Lower leg skin (tissue), 4 donors: Measurements from ENCODE around the gene SEMA3B. TPM values are rescaled to one million over a fixed set of nuclear protein-coding genes. Genes with fewer than 3 reads are reported as not detected.

Experiments used
- DNase-seq, 2 donors: peaks; one replicate each; pipeline ENCODE4 v3.0.0-alpha.2; 2019; ENCODE audit warnings: low spot score in 2 of 2
- H3K4me3 ChIP-seq: fragments of 200-600 bp; sonication (generic); 2 replicates; pipeline ENCODE4 v1.5.1; 2017; ENCODE audit warnings: mild to moderate bottlenecking, low read depth; ENCODE audit not compliant: poor library complexity, severe bottlenecking
- POLR2A ChIP-seq, 2 donors: fragments of 450-650 bp; IDR thresholded peaks; one replicate each; pipeline ENCODE4 v1.6.1; 2016 to 2017; ENCODE audit warnings: antibody characterized with exemption in 2 of 2, mild to moderate bottlenecking in 1 of 2, moderate library complexity in 1 of 2
- WGBS, 2 donors: methylation state at CpG; one replicate each; pipeline ENCODE4 v1.1.5; 2018; 5-methylcytosine and 5-hydroxymethylcytosine counted together
- intact Hi-C: fragments of 100-400 bp; cut with DNase I; formaldehyde crosslinking; loops from one replicate; pipeline ENCODE4 v1.15.0; 2023; ENCODE audit warnings: low total_unique reads
- total RNA-seq, 4 donors: library from RNA; depleted of rRNA; stranded (reverse); fragments of >200 nt; gene quantifications; one replicate each; pipeline ENCODE4 v1.1.0, GENCODE V29; 2016
- TF ChIP-seq, protein P1 (sequence below), 3 donors: fragments of 450-650 bp; IDR thresholded peaks; one replicate each; pipeline ENCODE4 v1.5.1; 2016; ENCODE audit warnings: antibody characterized with exemption in 3 of 3, mild to moderate bottlenecking in 3 of 3, moderate library complexity in 2 of 3

The SEMA3B gene
- total RNA-seq, 4 donors from 2014 or later: 1.1 to 7.2 (median 3.3) TPM

DNA sequence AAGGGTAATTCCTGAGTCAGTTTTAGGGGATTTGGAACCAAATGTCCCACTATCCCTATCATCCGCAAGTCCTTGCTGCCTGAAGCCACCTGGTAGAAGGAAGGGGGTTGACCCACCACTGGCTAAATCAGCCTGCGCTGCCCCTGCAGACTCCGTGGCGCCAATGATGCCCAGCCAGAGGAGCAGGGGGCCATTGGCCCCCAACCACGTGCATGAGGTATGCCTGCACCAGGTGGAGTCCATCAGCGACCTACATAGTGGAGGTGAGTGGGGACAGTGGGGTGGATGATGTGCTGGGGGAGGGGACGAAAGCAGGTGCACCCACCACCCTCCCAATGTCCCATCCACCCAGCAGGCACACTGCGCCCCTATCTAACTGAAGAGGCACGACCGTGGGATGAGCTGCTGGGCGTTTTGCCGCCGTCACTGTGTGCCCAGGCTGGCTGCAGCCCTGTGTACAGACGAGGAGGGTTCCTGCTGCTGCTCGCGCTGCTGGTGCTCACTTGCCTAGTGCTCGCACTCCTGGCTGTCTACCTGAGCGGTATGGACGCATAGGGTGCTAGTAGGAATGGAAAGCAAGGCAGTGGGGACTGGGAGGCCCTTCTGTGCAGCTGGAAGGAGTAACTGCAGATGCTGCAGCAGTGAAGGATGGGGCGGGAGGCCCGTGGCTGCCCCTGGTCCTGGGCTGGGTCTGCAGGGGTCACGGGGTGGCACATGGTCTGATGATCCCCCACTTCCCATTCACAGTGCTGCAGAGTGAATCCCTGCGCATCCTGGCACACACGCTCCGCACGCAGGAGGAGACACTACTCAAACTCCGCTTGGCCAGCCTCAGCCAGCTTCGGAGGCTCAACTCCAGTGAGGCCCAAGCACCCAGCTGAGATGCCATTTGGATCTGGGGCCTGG is 17.6 kb downstream of the SEMA3B start:
- TF ChIP-seq, protein P1, sequence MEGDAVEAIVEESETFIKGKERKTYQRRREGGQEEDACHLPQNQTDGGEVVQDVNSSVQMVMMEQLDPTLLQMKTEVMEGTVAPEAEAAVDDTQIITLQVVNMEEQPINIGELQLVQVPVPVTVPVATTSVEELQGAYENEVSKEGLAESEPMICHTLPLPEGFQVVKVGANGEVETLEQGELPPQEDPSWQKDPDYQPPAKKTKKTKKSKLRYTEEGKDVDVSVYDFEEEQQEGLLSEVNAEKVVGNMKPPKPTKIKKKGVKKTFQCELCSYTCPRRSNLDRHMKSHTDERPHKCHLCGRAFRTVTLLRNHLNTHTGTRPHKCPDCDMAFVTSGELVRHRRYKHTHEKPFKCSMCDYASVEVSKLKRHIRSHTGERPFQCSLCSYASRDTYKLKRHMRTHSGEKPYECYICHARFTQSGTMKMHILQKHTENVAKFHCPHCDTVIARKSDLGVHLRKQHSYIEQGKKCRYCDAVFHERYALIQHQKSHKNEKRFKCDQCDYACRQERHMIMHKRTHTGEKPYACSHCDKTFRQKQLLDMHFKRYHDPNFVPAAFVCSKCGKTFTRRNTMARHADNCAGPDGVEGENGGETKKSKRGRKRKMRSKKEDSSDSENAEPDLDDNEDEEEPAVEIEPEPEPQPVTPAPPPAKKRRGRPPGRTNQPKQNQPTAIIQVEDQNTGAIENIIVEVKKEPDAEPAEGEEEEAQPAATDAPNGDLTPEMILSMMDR (IDR thresholded peaks at IDR 0.05): no peak
- TF ChIP-seq POLR2A (IDR thresholded peaks at IDR 0.05): no peak
- no peak for DNase-seq
- intact Hi-C loops: no loop called here
- WGBS, 2 donors: 80 to 82% methylated on average over 24 to 26 of the region's 28 CpGs
- H3K4me3 ChIP-seq: no peak overlapping the region

DNA sequence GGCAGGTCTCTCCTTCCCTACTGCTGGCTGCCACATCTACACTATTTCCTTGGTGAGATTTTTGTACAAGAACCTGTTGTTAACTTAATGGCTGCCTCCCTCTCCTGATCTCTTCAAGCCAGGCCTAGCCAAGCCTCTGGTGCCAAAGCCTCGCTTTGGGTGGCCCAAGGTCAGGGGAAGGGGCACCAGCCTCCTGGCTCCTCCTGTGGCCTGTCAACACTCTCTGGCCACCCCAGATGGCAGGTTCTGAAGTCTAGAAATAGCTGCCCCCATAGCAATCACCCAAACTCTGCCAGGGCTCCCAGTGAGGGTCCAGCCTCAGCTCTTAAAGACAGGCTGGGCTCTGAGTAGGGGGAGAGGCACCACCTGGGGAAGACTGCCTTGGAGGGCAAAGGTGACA is 18.3 kb downstream of the SEMA3B start:
- no peak overlapping the region for H3K4me3 ChIP-seq
- DNase-seq: no peak
- WGBS, 2 donors: 92 to 100% methylated on average over 1 of the region's 1 CpG
- TF ChIP-seq POLR2A (IDR thresholded peaks at IDR 0.05): no peak
- TF ChIP-seq, protein P1 (IDR thresholded peaks at IDR 0.05): no peak
- intact Hi-C loops: no loop called here

DNA sequence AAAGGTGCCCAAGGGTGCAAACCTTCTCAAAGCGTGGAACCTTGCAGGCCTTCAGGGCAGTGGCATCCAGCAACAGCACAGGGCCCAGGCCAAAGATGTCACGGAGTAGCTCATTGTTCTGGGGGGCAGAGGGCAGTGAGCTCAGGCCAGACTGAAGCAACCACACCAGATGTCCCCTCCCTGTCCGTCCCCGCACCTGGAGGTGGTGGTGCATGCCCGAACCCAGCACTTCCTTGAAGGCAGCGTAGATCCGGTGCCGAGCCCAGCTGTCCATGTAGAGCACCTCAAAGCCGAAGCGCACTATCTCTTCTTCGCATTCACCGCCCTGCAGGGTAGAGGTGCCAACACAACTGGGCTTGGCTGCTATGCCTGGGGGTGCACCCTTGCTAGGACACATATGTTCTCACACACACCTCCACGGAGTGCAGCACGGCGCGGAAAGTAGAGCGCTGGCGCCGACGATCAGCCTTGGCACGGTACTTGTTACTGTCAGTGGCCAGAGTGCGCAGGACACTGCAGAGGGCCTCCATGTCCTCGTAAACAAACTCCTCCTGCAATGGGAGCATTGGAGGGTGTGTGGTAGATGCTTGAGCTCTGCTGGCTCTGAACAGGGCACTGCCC is 19.6 kb downstream of the SEMA3B start:
- intact Hi-C loops: no loop called here
- TF ChIP-seq, protein P1 (IDR thresholded peaks at IDR 0.05): no peak
- no peak for TF ChIP-seq POLR2A (IDR thresholded peaks at IDR 0.05)
- no peak for DNase-seq
- WGBS, 2 donors: 89 to 92% methylated on average over 22 to 23 of the region's 23 CpGs
- no peak overlapping the region for H3K4me3 ChIP-seq

DNA sequence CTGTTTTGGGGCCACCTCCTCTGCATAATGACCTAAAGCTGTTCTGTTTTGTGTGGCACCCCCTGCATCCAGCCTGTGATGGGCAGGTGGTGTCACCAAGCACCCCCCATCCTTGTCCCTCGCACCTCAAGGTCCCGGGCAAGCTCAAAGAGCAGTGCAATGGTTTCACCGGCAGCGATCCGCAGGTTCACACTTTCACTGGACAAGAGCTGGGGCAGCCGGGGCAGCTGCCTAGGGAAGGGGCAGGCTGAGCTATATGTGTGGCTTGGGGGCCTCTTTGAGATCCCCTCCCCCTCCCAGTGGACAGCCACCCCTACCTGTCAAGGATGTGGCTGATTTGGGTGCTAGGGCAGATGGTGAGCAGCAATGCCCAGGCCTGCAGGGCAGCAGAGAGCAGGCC is 20.2 kb downstream of the SEMA3B start:
- no peak overlapping the region for H3K4me3 ChIP-seq
- no peak for TF ChIP-seq POLR2A (IDR thresholded peaks at IDR 0.05)
- TF ChIP-seq, protein P1 (IDR thresholded peaks at IDR 0.05): no peak
- no peak for DNase-seq
- 95 to 98% methylated on average over 6 of the region's 6 CpGs for WGBS, 2 donors
- intact Hi-C loops: no loop called here

DNA sequence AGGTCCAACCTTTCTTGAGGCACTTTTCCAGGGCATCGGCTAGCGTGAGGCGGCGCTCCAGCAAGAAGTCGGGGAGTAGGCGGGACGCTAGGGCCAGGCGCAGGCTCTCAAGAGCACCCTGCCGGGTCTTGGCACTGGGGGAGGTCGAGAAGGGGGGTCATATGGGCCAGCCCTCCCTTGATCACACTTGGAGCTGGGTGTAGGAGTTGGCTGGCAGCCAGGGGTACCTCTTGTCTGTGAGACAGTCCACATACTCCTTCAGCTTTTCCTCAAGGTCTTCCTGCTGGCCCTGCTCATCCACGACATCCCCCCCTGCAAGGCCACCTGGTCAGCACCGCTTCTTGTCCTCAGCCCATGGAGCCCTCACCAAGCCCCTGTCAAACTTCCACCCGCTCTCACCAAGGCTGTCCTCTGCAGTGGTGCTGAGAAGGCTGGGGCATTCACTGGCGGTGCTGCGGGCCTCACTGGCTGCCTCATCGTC is 21.3 kb downstream of the SEMA3B start:
- WGBS, 2 donors: 91 to 93% methylated on average over 16 of the region's 16 CpGs
- DNase-seq: peak in 1 of 2 donors; percentile 88
- TF ChIP-seq, protein P1 (IDR thresholded peaks at IDR 0.05): no peak
- no peak for TF ChIP-seq POLR2A (IDR thresholded peaks at IDR 0.05)
- H3K4me3 ChIP-seq: no peak overlapping the region
- intact Hi-C loops: no loop called here
